Urinary bladder (tissue), 4 donors: ENCODE results near the gene C1R. TPM values are rescaled to one million over a fixed set of nuclear protein-coding genes. Genes with fewer than 3 reads are reported as not detected.

ENCODE experiments used
- DNase-seq: peaks from one replicate; pipeline ENCODE4 v3.0.0-alpha.2; 2015; ENCODE audit errors: extremely low spot score
- H3K27ac ChIP-seq: one replicate; pipeline ENCODE4 v1.5.1; 2013; ENCODE audit warnings: low read depth, mild to moderate bottlenecking, moderate library complexity
- H3K36me3 ChIP-seq: one replicate; pipeline ENCODE4 v1.6.1; 2013; ENCODE audit warnings: mild to moderate bottlenecking, moderate library complexity; ENCODE audit not compliant: insufficient read depth
- H3K4me1 ChIP-seq: one replicate; pipeline ENCODE4 v1.6.1; 2013; ENCODE audit warnings: mild to moderate bottlenecking, moderate library complexity; ENCODE audit not compliant: insufficient read depth
- H3K4me3 ChIP-seq: one replicate; pipeline ENCODE4 v1.5.1; 2013; ENCODE audit warnings: low read depth, low read length
- WGBS: extraction: QIAGEN DNeasy Blood & Tissue Kit; methylation state at CpG from one replicate; pipeline ENCODE4 v1.1.7; 2013; 5-methylcytosine and 5-hydroxymethylcytosine counted together
- polyA plus RNA-seq: library from polyadenylated mRNA; stranded (reverse); fragments of 200-250 nt; gene quantifications from one replicate; pipeline ENCODE4 v1.2.3, GENCODE V29; 2013
- total RNA-seq: library from RNA; depleted of rRNA; stranded (reverse); fragments of >200 nt; gene quantifications from one replicate; pipeline ENCODE4 v1.2.3, GENCODE V29; 2014
- donor health status: healthy with polysubstance abuse.
- donor health status: healthy.

The C1R gene
- 174 TPM for total RNA-seq
- polyA plus RNA-seq: 1,192 TPM

DNA sequence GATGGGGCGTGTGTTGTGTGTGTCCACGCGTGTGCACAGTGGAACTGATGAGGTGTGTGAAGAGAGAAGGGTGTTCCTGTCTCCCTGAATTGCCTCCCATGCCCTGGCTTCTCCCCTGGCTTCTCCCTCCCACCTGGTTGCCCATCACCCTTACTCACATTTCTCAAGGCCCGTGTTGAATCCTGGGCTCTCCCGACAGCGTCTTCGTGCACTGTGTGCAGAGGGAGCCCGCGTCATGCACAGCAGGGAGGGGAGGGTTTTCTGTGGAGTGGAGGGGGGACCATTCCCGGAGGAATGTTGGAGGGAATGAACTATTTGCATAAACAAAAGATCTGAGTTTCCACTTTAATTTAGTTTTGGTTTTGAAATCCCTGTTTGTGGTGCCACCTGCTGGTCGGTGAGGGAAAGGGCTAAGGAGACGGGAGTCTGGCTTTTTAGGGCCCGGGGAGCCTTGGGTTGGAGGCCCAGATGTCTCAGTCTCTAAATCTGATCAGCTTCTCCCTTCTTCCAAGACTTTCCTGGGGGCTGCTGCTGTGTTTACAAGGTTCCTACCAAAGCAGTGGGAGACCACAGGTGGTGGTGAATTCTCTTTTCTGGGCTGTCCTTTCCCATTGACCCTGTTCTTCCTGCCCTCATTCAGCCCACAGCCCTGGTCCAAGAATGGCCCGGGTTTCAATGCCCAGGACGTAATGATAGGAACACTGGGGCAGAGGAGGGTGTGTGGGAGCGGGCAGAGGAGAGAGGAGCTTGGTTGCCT, at the start of gene C1R:
TSS of gene C1R (minus strand) at position 217 of the 757 bp plus-strand sequence. CDS start at position 160, 57 bp downstream.
- Histone ChIP-seq H3K27ac (peak within 1 kb of the TSS; percentile 45), H3K4me1 (no peaks in the 10 kb centered on the region), H3K4me3 (peak within 1 kb of the TSS; percentile 47), H3K36me3 (no peaks in the 10 kb centered on the region)
- 14% methylated on average over 16 of the region's 16 CpGs for WGBS
- peak; percentile 49 for DNase-seq

DNA sequence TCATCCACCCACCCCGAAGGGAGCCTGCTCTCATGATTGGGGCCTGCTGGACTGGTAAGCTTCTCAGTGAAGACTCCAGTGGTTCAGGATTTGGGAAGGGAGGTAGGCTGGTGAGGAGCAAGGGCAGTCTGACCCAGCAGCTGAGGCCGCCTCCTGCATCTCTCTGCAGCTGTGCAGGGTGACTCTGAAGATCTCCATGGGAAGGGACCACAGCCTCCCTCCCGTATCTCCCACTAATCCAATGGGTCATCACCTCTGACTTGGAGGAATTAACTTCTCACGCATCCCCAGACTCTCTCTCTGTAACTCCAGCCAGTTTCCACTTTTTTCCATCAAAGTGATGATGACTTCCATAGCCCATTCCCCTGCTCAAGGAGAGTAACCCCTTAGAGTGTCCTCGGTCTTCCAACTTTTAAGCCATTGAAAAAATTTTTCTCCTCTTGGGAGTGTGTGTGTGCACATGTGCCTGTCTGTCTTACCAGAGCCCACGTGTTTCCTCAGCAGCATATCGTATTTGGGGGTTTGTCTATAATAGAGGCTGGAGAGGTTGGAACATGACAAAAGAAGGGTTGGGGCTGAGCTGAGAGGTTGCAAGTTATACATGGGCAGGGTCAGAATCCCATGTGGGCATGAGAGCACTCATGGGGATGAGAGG, 49.2 kb upstream of the C1R start:
- Histone ChIP-seq H3K27ac (no peak overlapping the region), H3K4me3 (no peak overlapping the region), H3K4me1 (no peaks in the 10 kb centered on the region), H3K36me3 (no peaks in the 10 kb centered on the region)
- no peak for DNase-seq
- 85% methylated on average over 7 of the region's 7 CpGs for WGBS

DNA sequence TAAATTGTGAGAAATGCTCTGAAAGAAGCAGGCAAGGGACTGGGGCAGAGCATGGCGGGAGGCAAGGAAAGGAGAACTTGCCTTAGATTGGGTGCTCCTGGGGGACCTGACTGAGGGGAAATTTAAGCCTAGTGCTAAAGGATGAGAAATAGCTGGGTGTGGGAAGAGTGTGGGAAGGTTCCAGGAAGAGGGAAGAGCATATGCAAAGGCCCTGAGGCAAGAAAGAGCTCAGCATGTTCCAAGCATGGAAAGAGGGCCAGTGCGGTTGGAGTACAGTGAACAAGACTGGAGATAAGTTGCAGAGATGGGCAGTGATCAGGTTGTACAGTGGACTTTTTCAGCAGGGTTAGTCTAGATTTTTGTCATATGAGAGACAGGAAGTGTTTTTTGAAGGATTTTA, 47.0 kb upstream of the C1R start:
- no peaks in the 10 kb centered on the region for H3K36me3 ChIP-seq
- H3K4me1 ChIP-seq: no peaks in the 10 kb centered on the region
- H3K27ac ChIP-seq: no peak overlapping the region
- H3K4me3 ChIP-seq: no peak overlapping the region
- 72% methylated on average over 2 of the region's 2 CpGs for WGBS
- no peak for DNase-seq

DNA sequence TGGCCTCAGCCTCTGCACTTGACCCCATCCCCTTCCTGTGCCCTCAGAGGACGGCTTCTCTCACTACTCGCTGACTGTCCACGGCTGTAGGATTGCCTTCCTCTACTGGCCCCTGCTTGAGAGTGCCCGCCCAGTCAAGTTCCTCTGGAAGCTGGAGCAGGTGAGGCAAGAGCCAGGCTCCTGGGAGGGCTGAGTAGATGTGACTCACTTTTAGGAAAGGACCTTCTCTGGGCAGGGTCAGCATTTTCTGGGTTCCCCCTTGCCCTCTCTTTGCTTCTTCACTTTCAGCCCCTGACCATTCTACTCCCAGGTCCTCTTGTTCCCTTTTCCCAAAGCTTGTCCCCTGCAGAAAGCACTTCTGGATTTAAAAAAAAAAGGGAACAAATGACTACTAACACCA, 45.7 kb upstream of the C1R start:
- H3K27ac ChIP-seq: no peak overlapping the region
- 67% methylated on average over 4 of the region's 4 CpGs for WGBS
- no peak for DNase-seq
- no peaks in the 10 kb centered on the region for H3K36me3 ChIP-seq
- no peaks in the 10 kb centered on the region for H3K4me1 ChIP-seq
- H3K4me3 ChIP-seq: no peak overlapping the region

DNA sequence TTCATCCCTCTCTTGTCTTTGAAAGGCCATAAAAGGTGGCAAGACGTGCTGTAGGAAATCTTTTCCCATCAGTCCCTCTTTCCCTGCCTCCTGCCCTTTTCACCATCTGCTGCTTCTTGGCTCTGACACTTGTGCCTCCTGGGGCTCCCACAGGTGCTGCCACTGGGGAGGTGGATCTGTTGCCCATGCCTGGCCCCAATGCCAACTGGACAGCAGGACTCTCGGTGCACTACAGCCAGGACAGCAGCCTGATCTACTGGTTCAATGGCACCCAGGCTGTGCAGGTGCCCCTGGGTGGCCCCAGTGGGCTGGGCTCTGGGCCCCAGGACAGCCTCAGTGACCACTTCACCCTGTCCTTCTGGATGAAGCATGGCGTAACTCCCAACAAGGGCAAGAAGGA, 44.4 kb upstream of the C1R start:
- Histone ChIP-seq H3K4me1 (no peaks in the 10 kb centered on the region), H3K4me3 (no peak overlapping the region), H3K27ac (no peak overlapping the region), H3K36me3 (no peaks in the 10 kb centered on the region)
- WGBS: 89% methylated on average over 3 of the region's 3 CpGs
- no peak for DNase-seq

DNA sequence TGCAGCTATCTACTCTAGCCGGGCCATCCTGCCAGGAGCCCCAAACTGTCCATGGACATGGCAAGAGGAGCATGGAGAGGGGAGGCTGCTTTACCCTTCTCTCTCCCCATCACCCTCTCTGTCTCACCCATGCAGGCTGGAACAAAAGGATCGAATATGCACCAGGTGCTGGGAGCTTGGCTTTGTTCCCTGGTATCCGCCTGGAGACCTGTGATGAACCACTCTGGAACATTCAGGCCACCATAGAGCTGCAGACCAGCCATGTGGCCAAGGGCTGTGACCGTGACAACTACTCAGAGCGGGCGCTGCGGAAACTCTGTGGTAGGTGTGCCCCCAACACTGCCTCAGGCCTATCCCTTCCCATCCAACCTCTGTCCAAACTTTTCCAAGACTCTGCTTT, 43.8 kb upstream of the C1R start:
- WGBS: 96% methylated on average over 7 of the region's 7 CpGs
- no peak for DNase-seq
- Histone ChIP-seq H3K36me3 (no peaks in the 10 kb centered on the region), H3K4me1 (no peaks in the 10 kb centered on the region), H3K4me3 (no peak overlapping the region), H3K27ac (no peak overlapping the region)

DNA sequence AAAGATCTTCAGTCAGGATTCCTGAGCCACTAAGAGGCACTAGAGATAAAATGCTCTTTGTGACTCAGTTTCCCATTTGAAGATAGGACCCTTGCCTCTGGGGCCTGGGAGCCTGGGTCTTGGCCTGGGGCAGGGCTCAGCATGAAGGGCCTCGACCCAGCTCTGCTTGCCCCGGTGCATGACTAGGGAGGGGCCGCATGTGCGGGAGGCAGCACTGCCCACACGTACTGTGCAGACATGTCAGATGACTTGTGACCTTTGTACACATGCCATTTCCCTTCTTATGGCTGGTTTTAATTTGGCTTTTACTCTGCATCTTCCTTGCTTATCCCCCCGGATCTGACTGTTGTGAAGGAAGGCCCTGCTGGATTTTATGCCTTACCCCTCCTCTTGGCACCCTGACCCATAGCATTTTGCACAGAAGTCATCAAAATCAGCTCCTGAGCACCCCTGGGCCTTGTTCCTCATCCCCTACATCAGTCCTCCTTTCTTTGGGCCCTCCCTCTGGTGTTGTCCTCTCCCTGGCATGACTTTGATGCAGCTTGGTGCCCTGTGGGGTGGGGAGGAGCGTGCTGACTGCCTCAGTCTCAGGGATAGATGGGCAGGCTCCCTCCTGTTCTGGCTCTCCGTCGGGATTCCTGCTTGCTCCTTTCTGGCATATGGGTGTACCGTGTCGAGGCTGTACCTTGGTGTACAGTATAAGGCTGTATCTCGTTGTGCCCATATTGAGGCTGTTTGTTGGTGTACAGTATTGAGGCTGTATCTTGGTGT, 42.3 kb upstream of the C1R start:
- Histone ChIP-seq H3K36me3 (no peaks in the 10 kb centered on the region), H3K4me3 (no peak overlapping the region), H3K27ac (no peak overlapping the region), H3K4me1 (no peaks in the 10 kb centered on the region)
- DNase-seq: no peak
- WGBS: 84% methylated on average over 12 of the region's 12 CpGs

DNA sequence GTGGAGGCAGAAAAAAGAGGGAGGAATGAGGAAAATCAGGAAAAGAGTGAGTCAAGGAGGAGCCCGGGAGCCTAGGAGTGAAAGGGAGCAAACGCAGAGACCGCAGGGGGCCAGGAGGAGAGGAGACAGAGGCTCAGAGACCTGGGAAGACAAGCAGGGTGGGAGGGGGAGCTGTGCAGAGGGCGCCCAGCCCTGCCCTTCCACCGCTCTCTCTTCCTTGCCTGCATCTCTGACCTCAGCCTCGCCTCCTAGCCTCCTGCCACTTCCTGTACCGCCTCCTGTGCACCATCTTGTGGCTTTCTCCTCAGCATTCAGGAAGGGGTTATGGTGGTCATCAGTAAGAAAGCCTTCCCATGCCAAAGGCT, 39.2 kb upstream of the C1R start:
- Histone ChIP-seq H3K4me3 (no peak overlapping the region), H3K27ac (no peak overlapping the region), H3K36me3 (no peaks in the 10 kb centered on the region), H3K4me1 (no peaks in the 10 kb centered on the region)
- no peak for DNase-seq
- 41% methylated on average over 7 of the region's 7 CpGs for WGBS

DNA sequence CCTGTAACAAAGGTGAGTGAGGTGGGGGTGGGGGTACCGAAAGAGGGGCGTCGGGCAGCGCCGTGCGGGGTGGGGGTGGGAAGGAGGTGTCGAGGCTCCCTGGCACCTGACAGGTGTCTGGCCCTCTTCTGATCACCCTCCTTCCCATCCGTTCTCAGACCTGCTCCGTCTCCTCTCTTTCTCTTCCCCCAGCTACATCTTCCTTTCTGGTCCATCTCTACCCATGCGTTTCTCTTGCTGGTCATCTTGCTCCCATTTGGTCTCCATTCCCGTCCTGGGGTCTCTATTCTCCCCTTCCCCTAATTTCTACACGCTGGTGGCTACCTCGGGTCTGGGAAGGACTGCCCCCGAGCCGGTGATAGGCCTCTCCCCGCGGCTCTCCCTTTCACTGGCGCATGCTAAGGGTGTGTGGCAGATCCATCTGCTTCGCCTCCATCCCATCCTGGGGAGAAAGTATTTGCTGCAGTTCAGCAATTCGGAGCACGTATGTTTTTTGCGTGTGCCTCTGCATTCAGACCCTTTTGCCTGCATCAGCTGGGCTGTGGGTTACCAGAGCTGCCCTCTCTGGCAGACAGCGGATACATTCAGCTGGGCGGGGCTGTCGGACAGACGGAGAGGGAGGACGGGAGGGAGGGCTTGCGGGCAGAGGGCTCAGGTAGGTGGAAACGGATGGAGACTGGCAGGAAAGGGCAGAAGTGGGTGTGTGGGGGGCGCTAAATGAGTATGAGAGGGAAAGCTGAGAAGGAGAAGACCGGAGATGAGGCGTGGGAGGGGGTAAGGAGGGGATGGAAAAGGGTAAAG, 38.7 kb upstream of the C1R start:
- Histone ChIP-seq H3K36me3 (no peaks in the 10 kb centered on the region), H3K27ac (peak overlapping the region; percentile 64), H3K4me3 (peak overlapping the region; percentile 48), H3K4me1 (no peaks in the 10 kb centered on the region)
- 3% methylated on average over 32 of the region's 32 CpGs for WGBS
- DNase-seq: no peak

DNA sequence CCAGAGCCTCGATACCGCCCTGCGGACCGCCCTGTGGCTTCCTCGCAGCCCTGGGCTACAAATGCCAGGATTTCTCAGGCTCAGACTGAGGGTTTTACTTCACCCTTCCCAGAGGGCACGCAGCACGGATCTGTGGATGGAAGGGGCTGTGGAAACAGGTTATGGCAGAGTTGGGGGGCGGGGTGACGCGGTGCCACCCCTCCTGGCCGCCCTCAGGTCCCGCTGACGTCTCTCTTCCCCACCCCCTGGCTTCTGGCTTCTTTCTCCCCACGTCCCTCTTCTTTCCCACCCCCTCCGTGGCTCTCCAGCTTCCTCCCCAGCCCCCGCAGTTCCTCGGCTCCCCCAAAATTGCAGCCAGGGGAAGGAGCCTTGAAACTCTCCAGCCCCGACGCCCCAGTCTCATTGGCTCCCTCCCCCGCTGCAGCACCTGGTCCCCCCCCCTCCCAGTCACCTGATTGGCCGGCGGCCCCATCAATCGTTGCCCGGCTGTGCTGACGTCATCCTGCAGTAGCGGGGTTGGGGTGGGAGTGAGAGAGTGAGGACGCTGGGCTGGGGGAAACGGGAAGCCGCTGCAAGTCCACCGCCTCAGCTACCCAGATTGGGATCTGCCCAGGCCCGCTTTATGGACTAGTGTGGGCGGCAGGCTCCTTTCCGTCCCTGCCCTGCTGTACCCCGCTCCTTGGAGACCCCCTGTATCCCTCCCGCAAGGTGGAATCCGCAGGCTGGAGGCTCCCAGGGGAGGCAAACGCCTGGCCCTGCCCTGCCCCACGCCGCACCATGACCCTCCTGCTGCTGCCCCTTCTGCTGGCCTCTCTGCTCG, 37.8 kb upstream of the C1R start, which contains the start of gene CLSTN3:
TSS of gene CLSTN3 (plus strand) at position 500 of the 820 bp plus-strand sequence. CDS start at position 778, 278 bp downstream.
- Histone ChIP-seq H3K4me1 (no peaks in the 10 kb centered on the region), H3K27ac (peak within 1 kb of the TSS; percentile 64), H3K36me3 (no peaks in the 10 kb centered on the region), H3K4me3 (peak within 1 kb of the TSS; percentile 48)
- DNase-seq: peak; percentile 71
- WGBS: under 1% methylated on average over 40 of the region's 40 CpGs

DNA sequence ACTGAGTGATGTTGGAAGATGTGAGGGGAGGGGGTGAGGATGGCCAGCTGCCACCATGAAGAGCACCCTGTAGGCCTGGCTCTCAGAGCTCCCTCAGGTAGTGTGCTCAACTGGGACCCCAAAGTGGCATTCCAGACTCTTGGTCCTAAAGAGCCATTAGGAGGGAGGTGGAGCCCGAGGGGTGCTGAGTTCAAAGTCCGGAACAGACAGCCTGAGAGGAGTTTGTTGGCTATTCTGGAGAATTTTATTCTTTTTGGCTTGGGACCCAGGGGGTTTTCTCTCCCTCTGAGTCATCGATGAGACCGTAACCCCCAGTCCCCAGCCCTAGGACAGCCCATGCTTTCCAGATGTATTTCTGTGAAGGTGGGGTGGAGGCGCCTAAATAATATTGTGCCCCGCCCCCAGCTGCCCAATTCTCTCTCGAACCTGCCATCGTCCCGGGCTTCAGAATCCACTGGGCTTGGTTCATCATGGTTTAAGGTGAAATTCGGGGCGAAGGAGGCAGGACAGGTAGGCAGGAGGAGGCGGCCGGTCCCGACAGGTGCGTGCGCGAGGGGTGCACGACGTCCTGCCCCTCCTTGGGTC, 37.1 kb upstream of the C1R start:
- H3K27ac ChIP-seq: no peak overlapping the region
- H3K4me1 ChIP-seq: no peaks in the 10 kb centered on the region
- no peaks in the 10 kb centered on the region for H3K36me3 ChIP-seq
- 5% methylated on average over 19 of the region's 19 CpGs for WGBS
- peak overlapping the region; percentile 48 for H3K4me3 ChIP-seq
- no peak for DNase-seq

DNA sequence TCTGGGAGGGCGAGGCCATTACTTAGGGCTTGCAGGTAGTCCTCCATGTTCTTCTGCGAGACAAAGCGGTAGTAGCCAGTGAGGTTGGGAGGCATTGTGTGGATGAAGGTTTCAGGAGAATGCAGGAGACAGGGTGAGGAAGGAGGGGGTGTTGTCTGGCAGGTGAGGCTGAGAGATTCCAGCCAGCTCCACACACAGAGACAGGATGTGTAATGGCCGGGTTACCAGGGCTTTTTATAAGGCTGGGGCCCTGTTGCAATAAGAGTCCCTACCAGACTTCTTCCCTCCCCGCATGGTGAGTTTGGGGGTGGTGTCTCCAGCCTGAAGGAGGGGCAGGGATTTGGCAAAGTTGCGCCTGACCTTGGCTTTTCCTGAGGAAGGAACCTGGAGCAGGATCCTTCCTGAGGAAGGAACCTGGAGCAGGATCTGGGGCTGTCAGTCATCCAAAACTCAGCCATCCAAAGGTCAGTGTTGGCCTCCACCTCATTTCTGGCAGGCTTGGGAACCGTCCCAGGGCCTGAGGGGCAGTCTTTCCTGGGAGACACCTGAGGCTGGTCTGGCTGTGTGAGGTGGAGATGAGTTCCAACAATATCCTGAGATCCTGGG, 36.5 kb upstream of the C1R start, which contains the start of gene RBP5:
TSS of gene RBP5 (minus strand) at position 209 of the 606 bp plus-strand sequence. CDS start at position 95, 114 bp downstream.
- no peak for DNase-seq
- peak within 1 kb of the TSS; percentile 48 for H3K4me3 ChIP-seq
- H3K36me3 ChIP-seq: no peaks in the 10 kb centered on the region
- H3K4me1 ChIP-seq: no peaks in the 10 kb centered on the region
- WGBS: 62% methylated on average over 7 of the region's 7 CpGs
- no peak within 1 kb of the TSS for H3K27ac ChIP-seq
